ENCODE results near the gene EWSR1.
"Not testable (repeated sequence)": the region's sequence is repeated elsewhere in the genome, so short reads cannot be mapped to it uniquely, and the experiment has no call there.

The EWSR1 gene

DNA sequence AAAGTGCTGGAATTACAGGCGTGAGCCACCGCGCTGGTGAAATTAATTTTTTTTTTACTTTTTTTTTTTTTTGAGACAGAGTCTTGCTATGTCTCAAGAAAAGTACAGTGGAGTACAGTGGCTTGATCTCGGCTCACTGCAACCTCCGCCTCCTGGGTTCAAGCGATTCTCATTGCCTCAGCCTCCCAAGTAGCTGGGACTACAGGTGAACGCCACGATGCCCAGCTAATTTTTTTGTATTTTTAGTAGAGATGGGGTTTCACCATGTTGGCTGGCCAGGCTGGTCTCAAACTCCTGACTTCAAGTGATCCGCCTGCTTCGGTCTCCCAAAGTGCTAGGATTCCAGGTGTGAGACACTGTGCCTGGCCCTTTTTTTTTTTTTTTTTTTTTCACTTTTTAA, 20.2 kb upstream of the EWSR1 start:
- DNase-seq, result not testable (repeated sequence)

DNA sequence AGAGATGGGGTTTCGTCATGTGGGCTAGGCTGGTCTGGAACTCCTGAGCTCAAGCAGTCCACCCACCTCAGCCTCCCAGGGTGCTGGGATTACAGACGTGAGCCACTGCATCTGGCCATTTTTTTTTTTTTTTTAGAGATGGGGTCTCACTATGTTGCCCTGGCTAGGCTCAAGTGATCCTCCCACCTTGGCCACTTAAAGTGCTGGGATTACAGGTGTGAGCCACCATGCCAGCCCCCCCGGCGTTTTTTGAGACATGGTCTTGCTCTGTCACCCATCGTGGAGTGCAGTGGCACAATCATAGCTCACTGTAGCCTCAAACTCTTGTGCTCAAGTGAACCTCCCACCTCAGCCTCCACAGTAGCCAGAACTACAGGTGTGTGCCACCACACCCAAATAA, 16.8 kb upstream of the EWSR1 start:
- no peak for DNase-seq

DNA sequence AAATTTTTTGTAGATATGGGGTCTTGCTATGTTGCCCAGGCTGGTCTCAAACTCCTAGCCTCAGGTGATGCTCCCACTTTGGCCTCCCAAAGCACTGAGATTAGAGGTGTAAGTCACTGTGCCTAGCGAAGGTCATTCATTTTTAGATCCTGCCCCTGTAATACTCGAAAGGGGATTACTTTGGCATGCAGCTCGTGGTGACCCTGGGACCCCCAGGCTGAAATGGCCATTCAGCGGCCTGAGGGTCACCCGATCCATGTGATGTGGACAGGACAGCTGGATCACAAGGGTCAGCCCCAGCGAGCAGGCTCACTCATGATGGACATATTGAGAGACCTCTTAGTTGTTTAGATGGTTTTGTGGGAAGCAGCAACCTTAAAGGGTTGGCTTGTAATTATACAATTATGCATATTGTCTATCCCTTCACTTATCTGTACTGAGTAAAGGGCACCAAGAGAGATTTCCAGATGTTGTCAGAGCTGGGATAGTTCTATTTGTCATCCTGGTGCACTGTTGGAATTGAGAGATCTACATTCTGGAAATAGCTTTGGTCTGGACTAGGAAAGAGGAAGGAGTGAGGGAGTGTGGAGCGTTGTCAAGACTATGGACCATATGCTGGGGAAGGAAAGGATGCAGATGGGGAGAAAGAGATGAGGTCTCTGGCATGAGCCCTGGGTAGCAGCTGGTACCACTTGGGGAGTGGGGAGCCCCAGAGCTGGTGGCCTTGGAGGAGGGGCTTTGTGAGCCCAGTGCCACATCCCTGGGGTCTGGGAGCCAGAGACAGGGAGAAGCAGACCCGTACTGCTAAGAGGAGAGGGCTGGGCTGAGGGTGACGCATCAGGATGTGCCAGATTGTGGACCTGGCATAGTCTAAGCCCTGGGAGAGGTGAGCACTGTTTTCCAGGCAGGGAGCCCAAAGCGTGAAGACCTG, 15.8 kb upstream of the EWSR1 start:
- DNase-seq, result no peak

DNA sequence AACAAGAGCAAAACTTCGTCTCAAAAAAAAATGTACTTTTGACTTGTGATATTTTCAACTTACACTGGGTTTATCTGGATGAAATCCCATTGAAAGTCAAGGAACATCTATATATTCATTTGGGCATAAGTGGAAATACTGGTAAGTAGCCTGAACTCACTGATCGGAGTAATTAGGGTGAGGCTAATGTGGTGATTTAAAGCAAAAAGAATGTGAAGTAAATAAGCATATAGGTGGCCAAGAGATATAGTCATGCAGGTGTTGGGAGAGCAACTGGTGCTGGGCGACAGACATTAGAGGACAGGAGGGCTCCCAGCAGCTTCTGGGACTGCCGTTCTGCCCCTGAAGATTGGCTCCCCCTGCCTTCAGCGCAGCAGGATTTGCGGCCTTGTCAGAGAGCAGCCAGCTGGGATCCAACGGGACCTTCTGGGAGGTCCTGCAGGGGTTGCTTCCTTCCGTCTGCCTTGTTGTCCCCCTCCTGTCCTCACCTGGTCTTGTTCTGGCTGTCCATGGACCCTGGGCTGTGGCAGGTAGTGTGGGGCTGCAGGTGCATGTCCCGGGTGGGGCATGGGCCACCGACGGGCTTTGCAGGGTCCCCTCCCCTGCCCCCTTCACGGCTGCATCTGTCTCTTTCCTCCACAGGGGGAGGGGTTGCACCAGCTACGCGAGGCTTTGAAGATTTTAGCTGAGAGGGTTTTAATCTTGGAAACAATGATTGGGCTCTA, 14.3 kb upstream of the EWSR1 start:
- no peak for DNase-seq

DNA sequence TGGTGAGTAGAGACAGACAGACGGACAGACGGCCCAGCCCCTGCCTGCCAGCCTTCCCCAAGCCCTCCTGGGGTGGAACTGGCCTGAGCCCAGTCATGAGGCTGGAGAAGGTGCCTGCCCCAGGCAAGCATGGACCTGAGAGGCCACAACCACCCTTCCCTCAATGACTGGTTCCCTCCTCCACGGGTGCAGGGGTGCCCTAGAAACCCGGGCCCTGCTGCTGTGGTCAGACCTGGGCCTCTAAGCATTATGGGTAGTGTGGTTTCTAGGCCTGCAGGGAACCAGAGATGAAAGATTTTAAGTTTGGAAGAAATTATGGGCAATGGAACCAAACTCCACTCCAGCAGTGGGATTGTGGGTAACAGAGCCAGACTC, 13.8 kb upstream of the EWSR1 start:
- no peak for DNase-seq

DNA sequence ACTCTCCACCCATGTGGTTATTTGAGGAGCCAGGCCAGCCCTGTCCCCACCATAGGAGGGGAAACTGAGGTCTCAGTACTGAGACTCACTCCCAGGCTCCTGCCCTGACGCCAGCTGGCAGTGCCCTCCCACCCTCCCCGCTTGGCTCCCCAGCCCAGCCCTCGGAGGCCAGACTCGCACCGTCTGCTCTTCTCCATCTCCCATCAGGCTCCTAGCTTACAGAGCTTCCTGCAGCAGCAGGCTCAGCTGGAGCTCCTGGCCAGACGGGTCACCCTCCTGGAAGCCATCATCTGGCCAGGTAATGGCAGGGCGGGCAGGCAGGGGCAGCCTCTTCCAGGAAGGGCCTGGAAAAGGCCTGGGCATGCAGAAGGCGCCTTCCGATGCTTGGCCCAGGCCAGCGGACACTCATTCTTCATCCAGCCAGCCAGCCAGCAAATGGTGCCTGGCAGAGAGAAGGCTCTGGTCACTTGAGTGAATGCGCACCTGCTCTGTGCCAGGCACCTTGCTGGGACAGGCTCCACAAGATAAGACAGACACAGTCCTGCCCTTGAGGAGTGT, 12.9 kb upstream of the EWSR1 start:
- no peak for DNase-seq

DNA sequence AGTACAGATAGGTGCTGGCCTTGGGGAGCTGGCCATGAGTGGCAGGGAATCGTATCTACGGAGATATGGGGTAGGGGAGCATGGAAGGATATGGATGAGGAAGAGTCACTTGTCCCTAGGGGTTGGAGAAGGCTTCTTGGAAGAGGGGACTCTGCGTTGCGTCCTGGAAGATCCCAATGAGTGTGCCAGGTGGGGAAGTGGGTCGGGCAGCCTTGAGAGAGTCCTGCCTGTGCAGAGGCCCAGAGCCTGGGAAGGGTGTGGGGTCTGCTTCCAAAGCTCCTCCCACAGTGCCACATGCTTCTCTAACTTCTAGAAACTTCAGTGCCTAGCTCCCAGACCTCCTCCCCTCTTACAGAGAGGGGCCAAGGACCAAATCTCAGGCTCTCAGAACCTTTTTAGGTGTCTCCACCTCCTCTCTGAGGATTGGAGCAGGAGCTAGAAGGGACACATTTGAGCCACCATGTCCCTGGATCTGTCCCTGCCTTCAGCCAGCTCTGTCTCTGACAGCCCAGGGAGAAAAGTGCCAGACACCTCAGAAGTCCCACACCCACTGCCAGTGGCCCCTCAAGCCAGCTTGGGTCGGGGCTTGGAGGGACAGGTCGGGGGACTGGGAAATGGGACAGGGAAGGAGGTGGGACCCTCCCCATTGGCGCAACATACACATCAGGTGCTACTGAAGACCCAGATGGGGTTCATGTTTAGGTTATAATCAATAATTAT, 11.3 kb upstream of the EWSR1 start:
- DNase-seq, result no peak

DNA sequence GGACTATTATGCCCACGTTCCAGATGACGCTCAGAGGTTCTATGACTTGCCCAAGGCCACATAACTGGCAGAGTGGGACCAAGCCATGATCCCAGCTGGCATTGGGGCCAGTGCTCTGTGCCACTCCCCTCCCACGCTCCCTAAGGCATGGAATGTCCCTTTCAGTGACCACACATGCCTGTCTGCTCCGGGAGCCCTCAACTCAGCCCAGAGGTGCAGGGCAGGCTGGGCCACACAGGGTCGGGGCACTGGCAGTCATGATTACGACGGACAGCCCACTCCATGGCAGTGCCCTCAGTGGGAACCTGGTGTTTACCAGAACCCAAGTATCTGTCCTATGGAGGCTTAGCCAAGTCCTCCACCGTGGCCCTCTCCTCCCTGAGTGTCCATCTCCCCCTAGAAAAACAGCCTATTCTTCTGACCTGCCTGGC, 10.3 kb upstream of the EWSR1 start:
- DNase-seq, result no peak

DNA sequence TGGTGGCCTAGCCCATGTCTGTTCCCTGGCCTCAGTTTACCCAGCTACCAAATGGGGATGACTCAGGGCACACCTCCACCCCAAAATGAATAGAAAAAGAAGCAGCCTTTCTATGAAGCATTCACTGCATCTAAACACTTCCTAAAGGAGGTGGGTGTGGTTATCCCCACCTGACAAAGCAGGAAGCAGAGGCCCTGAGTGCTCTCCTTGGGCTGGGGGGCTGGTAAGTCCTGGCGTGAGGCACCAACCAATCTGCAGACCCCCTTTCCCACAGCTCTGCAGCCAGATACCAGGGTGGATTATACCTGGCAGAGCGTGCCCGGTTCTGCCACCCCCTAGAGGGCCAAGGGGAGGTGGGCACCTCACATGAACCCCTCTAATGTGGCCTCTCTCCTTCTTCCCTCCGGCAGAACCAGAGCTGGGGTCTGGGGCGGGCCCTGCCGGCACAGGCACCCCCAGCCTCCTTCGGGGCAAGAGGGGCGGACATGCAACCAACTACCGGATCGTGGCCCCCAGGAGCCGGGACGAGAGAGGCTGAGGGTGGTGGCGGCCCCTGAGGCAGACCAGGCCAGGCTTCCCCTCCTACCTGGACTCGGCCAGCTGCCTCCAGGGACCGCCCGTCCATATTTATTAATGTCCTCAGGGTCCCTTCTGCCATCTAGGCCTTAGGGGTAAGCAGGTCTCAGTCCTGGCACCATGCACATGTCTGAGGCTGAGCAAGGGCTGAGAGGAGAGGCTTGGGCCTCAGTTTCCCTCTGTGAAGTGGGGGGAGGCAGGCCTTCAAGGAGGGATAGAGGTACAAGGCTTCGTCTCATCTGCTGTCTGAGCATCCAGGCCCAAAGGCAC, 9.4 kb upstream of the EWSR1 start:
- no peak for DNase-seq

DNA sequence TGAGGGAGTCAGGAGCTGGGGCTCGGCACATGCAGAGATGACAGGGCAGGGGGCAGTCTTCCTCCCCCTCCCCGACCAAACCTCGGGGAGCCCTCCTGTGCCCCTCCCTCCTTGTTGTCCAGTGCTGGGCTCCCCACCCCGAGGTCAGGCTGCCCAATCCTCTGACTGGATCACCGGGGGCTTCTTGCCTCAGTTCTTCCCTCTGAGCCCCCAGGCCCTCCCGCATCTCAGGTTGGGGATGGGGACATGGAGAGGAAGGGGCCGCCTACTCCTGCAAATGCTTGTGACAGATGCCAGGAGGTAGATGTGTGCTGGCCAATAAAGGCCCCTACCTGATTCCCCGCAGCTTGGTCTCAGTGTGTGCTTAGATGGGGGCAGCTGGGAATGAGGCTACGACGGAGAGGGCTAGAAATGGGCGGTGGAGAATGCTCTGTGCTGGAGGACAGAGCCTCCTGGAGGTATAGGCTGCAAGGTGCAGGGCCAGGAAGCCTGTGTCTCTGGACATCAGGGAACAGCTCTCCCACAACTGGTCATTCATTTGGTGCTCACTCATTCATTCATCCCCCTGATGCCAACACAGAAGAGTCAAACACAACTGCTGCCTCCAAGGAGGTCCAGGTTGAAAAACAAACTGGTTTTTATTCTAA, 8.7 kb upstream of the EWSR1 start:
- DNase-seq, result no peak

DNA sequence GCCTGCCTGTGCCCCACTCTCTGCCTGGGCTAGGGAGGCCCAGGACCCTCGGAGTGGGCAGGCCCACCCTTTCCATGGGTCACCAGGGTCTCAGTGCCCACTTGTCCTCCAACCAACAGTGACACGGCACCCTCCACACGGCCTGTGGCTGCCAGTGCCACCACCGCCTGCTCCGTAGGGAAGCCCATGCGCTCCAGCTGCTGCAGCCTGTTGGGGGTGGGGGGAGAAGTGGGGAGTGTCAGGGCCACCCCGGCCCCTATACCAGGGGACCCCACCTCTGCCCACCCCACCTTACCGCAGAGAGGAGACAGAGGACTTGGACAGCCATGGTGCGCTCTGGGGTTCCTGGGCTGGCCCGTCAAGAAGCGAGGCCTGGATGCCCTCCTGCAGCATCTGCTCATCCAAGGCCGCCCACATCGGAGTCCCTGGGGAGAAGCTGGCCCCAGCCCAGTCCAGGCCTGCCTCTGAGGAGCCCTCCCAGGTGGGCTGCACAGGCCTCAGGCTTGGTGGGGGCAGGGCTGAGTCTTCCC, 8.0 kb upstream of the EWSR1 start:
- DNase-seq, result no peak

DNA sequence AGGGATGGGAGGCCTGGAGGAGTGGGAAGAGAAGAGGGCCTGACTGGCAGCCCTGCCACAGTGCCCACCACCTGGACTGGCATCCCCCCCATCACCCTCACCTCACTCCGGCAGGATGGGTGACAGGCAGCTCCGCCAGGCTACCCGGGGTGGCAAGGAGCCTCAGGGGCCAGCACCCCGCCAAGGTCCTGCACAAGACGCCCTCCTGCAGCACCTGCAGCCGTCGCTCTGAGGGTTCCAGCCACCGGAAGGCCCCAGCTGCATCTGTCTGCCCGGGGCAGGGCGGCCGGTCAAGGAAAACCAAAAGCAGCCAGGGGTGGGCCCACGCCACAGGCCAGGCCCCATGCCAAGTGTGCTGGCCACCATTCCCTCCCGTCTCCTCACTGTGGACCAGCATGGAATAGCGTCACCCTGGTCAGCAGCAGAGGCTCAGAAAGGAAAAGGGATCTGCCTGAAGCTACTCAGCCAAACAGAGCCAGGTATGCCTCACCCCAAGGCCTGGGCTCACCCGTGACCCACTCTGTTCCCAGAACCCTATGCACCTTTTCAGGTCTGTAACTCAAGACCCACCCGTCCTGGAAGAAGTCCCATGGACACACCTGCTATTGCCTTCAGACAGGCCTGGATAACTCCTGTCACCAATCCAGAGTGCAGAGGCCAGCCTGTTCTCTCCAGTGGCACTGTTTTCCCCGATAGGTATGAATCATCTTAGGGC, 7.3 kb upstream of the EWSR1 start:
- no peak for DNase-seq

DNA sequence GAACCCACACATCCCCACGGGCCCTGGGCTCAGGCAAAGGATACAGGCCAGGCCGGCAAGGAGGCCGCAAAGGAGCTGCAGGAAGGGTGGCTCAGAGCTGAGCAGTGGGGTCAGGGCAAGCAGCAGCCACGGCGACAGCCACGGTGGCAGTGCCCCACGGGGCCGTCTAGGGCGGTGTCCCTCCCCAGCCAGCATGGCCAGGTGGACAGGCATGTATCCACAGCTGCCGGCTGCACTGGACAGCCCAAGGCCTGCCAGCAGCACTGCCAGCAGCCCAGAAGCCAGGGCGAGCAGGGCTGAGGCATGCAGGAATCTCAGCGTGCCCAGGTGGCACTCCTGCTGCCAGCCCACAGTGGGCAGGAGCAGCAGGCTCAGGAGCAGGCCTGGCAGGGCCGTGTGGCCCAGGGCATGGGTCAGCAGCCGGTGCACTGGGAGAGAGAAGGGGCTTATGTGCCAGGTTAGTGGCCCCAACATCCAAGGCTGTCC, 4.2 kb upstream of the EWSR1 start:
- no peak for DNase-seq

DNA sequence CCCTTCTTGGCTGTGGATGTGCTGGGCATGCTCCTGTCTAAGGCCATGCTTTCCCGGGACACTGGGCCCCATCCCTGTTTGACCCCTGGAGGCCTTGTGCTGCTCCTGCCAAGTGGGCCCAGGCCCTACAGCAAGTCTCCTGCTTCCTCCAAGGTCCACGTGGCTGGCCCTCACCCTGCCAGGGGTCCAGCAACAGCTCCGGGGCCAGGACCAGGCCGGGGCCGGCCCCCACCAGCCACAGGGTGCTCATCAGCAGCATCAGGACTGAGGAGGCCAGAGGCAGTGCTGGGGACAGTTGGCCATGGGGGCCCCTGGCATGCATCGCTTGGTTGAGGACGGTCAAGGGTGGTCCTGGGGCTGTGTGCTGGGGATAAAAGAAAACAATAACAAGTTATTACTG, 2.8 kb upstream of the EWSR1 start:
- DNase-seq, result peak in 1 of 2 experiments; percentile 7

DNA sequence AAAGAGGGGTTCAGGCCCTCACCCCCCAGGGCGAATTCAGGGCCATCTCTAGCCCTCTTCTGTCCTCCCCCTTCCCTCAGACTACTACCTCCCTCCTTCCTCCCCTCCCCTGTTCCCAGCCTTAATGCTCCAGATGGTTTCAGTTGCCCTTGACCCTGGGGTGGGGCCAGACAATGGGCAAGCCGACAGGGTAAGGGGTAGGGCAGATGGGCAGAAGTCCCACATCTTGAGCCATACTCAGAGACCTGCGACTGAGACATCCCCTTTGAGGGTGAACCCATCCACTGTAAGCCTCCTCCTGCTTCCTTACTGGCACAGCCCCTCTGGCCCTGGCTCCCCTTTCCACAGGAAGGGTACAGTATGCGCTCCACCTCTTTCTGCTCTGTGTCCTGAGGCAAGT, 2.1 kb upstream of the EWSR1 start:
- no peak for DNase-seq

DNA sequence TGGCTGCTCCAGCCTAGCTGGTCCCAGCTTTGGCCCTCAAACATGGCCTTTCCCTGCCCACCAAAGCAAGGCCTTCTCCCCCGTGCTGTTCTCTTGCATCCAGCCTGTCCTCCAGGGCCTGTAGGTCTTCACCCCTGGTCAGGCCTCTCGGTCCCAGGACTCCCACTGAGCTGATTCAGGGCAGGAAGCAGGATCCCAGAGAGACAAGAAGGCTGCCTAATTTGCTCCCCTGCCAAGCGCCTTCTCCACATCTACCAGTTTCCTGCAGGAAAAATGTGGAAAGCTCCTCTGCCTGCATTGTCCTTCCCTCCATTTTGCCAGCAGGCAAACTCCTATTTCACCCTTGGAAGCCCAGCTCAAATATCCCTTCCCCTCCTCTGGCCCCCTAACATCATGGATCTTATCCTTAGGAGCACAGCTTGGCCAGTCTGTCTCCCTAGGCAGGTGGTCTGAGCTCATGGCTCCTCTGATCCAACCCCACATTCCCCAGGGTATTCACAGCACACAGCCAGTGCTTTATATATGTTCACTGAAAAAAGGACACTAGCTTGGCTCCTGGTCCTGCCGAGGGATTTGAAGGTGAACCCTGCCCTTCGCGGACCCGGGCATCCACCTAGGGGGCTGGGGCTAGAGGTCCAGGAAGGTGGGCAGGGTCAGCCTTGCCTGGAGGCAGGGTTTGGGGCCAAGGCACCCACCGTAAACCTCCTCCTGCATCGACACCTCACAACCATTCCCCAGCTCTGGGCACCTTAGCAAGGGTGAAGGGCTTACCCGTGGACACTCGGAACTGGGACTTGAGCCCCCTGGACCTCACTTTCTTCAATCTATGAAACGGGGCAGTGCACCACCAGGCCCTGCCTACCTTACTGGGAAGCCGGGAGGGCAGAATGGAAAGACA, 1.3 kb upstream of the EWSR1 start:
- DNase-seq, result no peak

DNA sequence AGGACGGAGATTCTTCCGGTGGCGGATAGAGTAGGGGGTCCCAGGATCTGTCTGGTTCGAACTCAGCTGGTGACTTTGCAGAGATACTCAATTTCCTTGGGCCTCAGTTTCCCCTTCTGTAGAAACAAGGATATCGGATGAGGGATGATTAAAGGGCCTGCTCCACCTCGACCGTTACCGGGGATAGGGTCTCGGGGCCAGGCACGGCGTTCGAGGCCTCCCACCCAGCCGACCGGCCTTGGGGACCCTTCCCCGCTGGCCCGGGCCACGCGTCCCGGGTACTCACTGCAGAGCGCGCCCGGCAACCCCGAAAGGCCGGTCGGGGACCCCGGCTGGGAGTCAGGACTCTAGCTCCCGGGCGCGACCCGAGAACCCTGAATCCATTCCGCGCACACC, 608 bp upstream of the EWSR1 start:
- no peak for DNase-seq

DNA sequence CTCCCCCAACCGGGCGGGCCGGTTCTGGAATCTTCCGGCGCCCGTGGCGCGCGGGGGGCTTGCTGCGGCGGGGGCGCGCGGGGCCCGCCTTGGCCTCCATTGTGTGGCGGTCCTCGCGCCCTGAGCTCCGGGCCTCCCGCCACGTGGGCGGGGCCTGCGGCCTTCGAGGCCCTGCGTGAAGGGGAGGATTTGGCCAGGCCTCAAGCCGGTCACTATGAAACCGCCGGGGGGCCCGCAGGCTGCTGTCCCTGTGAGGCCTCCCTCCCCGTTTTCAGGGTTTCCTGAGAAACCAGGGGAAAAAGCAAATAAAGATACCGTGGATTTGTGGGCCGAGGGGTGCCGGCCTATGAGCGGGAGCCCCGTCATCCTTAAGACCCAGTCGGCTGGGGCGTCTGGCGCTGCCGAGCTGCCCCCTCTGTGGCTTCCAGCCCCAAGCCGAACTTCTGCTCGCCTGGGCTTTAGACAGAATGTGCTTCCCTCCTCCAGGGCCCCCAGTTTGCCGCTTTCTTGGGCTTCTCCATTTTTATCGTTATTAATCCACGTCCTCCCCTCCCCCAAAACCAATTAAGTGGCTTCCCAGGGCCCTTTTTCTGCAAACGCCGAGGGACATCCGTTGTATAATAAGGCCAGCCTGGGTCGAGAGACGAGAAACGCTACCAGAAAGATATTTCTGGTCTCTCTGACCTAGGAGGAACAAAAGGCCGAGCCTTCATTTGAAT, 602 bp downstream of the EWSR1 start:
- DNase-seq, result peak in 1 of 2 experiments; percentile 40

DNA sequence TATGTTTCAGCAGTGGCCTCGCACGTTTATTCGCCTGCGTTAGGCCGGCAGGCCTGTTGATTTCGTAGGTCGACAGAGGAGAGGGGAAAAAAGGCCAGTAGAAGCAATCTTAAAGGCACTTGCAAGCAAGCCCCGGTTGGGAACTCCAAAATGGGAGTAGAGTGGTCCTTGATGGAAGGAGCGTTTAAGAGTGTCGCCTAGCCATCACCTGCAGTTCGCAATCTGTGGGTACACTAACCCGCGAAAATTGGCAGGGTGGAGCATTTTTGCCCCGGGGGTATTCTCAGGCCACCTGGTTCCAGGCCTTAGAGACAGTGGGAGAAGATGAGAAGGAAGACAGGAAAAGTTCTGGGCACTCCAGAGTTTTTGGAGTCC, 1.1 kb downstream of the EWSR1 start:
- no peak for DNase-seq

Measured in NCI-H2081 (cell line).